D721Med (cell line): ENCODE results near the gene HNRNPLL.
A peak's percentile ranks its signal among the peaks of the same experiment; 100 is the strongest.

ENCODE experiments used
- DNase-seq: peaks from one replicate; pipeline ENCODE4 v3.0.0; 2011; ENCODE audit warnings: low spot score; ENCODE audit not compliant: insufficient read length
- FAIRE-seq: peaks from 2 replicates; lab custom pipeline; 2011; peaks lifted over from hg19 to GRCh38; lab: Jason Lieb, UNC
- CTCF ChIP-seq: IDR thresholded peaks from 2 replicates; pipeline ENCODE4 v1.5.1; 2012; ENCODE audit warnings: mild to moderate bottlenecking, control low read depth; ENCODE audit not compliant: insufficient read depth; ENCODE audit errors: missing control alignments

Gene HNRNPLL

GRCh38 chr2:38605298-38605830 is 2.6 kb upstream of the HNRNPLL start:
- FAIRE-seq (no peak), DNase-seq (no peak)
- no peak for TF ChIP-seq CTCF

- TF ChIP-seq CTCF = peak; percentile 83
- DNase-seq (no peak), FAIRE-seq (no peak)
Observed at GRCh38 chr2:38603402-38604290, 918 bp upstream of the HNRNPLL start.

- TF ChIP-seq CTCF = no peak
- no peak for DNase-seq
- no peak for FAIRE-seq
Observed at GRCh38 chr2:38602136-38602731, 494 bp downstream of the HNRNPLL start.

- no peak for DNase-seq
Observed at GRCh38 chr2:38601463-38602135, 1.1 kb downstream of the HNRNPLL start.

GRCh38 chr2:38600921-38601455 is 1.7 kb downstream of the HNRNPLL start:
- no peak for FAIRE-seq
- TF ChIP-seq CTCF = no peak
- no peak for DNase-seq

More at GRCh38 chr2:38601463-38602135, 1.1 kb downstream of the HNRNPLL start:
- no peak for FAIRE-seq
- TF ChIP-seq CTCF = no peak

- no peak for FAIRE-seq
- DNase-seq = no peak
- no peak for TF ChIP-seq CTCF
Observed at GRCh38 chr2:38600242-38600891, 2.4 kb downstream of the HNRNPLL start.
